Fibroblast of lung (primary cell): Measurements from ENCODE around the gene DENND6B. TPM values are rescaled to one million over a fixed set of nuclear protein-coding genes. Genes with fewer than 3 reads are reported as not detected.

Experiments
- DNase-seq, 2 donors: peaks; one replicate each; pipeline versions ENCODE4 v3.0.0 to v3.0.0-alpha.2; 2010; ENCODE audit warnings: low read depth in 2 of 2
- H2AFZ ChIP-seq: 2 replicates; pipeline ENCODE4 v1.5.1; 2012; ENCODE audit warnings: low read length, control low read depth, inconsistent platforms
- H3K27ac ChIP-seq: 2 replicates; pipeline ENCODE4 v1.5.1; 2011; ENCODE audit warnings: low read length, control low read depth; ENCODE audit not compliant: insufficient read depth
- H3K27me3 ChIP-seq: 2 replicates; pipeline ENCODE4 v1.5.1; 2011; ENCODE audit warnings: mild to moderate bottlenecking, low read length; ENCODE audit not compliant: control insufficient read depth, insufficient read depth
- H3K36me3 ChIP-seq: 2 replicates; pipeline ENCODE4 v1.5.1; 2011; ENCODE audit warnings: low read length; ENCODE audit not compliant: control insufficient read depth, insufficient read depth
- H3K4me1 ChIP-seq: 2 replicates; pipeline ENCODE4 v1.5.1; 2011; ENCODE audit warnings: low read length; ENCODE audit not compliant: control insufficient read depth, insufficient read depth; ENCODE audit errors: extremely low read depth
- H3K4me2 ChIP-seq: 2 replicates; pipeline ENCODE4 v1.5.1; 2011; ENCODE audit warnings: low read length, control low read depth; ENCODE audit not compliant: insufficient read depth; ENCODE audit errors: extremely low read depth
- H3K4me3 ChIP-seq, 4 experiments: fragments of 200-600 bp in 1 of 4; sonication (generic) in 1 of 4; replicated peaks in 1 of 4; 2 replicates each; pipeline ENCODE4 v1.5.1; 2011 to 2016; ENCODE audit warnings: low read length in 4 of 4, low read depth in 3 of 4, mild to moderate bottlenecking in 3 of 4, control low read depth in 2 of 4, inconsistent platforms in 1 of 4, mixed read lengths in 1 of 4; ENCODE audit not compliant: insufficient read depth in 1 of 4; ENCODE audit errors: control extremely low read depth in 1 of 4
- H3K79me2 ChIP-seq: 2 replicates; pipeline ENCODE4 v1.5.1; 2012; ENCODE audit warnings: mild to moderate bottlenecking, low read length, inconsistent platforms; ENCODE audit not compliant: control insufficient read depth, insufficient read depth
- H3K9ac ChIP-seq: 2 replicates; pipeline ENCODE4 v1.5.1; 2011; ENCODE audit warnings: mild to moderate bottlenecking, low read length, control low read depth; ENCODE audit not compliant: insufficient read depth
- H3K9me3 ChIP-seq: 2 replicates; pipeline ENCODE4 v1.5.1; 2012; ENCODE audit warnings: low read depth, low read length; ENCODE audit not compliant: control insufficient read depth, insufficient read depth
- H4K20me1 ChIP-seq: 2 replicates; pipeline ENCODE4 v1.5.1; 2011; ENCODE audit warnings: low read length; ENCODE audit not compliant: control insufficient read depth, insufficient read depth; ENCODE audit errors: extremely low read depth
- EZH2 ChIP-seq: IDR thresholded peaks from 2 replicates; pipeline ENCODE4 v1.5.1; 2012; ENCODE audit warnings: low read length, control low read depth, mild to moderate bottlenecking; ENCODE audit errors: missing control alignments
- polyA plus RNA-seq, 2 donors: library from polyadenylated mRNA; depleted of rRNA in 1 of 2; stranded (reverse) in 1 of 2; unstranded in 1 of 2; fragments of >200 nt; gene quantifications; 2 replicates each; pipeline ENCODE4 v1.2.1, GENCODE V29; 2011 to 2012; ENCODE audit warnings: missing spikeins in 1 of 2
- total RNA-seq: library from RNA; depleted of rRNA; stranded (reverse); fragments of >200 nt; gene quantifications from 2 replicates; pipeline ENCODE4 v1.2.1, GENCODE V29; 2014
- TF ChIP-seq, protein P1 (sequence below), 2 donors: IDR thresholded peaks in 1 of 2; conservative IDR thresholded peaks in 1 of 2; 1 replicate in 1 of 2; 2 replicates in 1 of 2; pipeline ENCODE4 v1.5.1; 2011 to 2012; ENCODE audit warnings: low read length in 2 of 2, control low read depth in 1 of 2, inconsistent platforms in 1 of 2, low read depth in 1 of 2, mild to moderate bottlenecking in 1 of 2

Gene DENND6B
- total and polyA plus RNA-seq, 2 donors (not counting 1 experiment from before 2014, with no cell fraction given), result 1.9 to 2.0 TPM

DNA sequence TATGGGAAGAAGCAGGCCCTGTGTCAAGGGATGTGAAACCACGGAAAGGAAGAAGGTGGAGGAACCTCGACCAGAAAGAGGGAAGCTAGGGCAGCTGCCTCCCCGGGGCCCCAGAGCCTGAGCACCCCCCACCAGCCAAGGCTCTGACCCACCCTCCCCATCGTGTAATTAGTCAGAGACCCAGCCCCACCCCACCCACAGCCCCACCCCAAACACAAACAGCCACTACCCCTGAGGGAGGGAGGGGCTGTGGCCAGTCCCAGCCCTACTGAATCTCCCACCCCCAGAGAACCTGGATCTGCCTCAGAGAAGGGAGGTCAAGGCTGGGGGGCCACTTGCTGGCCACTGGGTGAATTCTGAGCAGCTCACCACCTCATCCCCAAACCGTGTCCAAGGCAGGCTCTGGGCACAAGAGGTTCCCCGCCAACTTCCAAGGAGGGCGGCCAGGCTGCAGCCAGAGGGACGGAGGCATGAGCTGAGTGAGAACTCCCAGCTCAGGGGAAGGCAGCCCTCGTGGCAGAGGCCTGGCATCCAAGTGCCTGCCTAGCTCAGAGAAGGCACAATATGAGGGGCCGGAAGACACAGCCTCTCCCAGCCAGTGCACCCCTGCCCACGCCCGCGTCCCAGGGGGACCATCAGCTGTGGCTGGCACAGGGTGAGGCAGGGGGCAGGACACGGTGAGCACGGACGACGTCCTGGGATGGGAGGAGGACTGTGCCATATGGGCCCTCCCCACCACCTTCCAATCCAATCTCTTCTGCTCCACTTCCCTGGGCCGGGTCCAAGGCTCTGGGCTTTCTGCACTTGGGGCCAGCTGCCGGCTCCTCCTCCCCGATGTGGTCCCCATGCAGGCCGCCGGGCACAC is 22.1 kb downstream of the DENND6B start:
- DNase-seq, result peak; percentile 34 to 62
- peak overlapping the region; percentile 78 for H3K27ac ChIP-seq

DNA sequence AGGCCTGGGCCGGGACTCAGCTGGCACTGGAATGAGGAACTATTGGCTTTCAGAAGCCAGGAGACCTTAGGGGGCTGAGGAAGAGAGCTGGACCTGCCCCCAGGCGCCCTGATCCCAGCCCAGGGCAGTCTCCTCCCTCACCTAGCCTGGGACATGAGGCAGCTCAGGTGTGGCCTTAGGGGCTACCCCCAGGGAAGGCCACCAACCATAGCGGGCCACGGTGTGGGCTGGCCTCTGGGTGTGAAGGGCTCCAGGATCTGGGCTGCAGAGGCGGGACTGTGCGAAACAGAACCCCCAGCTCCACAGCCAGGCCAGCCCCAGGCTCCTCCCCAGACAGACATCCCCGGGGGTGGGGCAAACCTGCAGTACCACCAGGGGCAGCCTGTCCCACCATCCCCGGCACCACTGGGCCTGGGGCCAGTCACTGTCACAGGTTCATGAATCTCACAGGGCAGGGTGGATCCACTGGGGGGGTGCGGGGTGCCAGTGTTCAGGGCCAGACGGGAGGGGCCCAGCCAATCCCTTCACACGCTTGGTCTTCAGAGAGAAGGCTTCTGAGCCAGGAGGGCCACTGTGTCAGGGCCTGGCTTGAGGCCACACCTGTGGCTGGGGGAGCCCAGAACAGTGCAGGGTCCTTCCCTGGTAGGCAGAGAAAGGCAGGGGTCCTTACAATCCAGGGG is 22.8 kb downstream of the DENND6B start:
- Histone ChIP-seq H3K4me3 (peak overlapping the region in 1 of 4 experiments; percentile 40), H3K79me2 (peaks cover 74% of the 10 kb centered on the region), H3K9ac (peak overlapping the region; percentile 26), H4K20me1 (no peaks in the 10 kb centered on the region), H3K27ac (no peak overlapping the region), H3K36me3 (peaks cover 13% of the 10 kb centered on the region), H3K4me2 (peak overlapping the region; percentile 69), H2AFZ (no peak overlapping the region), H3K4me1 (peaks cover 55% of the 10 kb centered on the region), H3K9me3 (no peaks in the 10 kb centered on the region), H3K27me3 (no peaks in the 10 kb centered on the region)
- TF ChIP-seq EZH2, result no peak
- TF ChIP-seq, protein P1, sequence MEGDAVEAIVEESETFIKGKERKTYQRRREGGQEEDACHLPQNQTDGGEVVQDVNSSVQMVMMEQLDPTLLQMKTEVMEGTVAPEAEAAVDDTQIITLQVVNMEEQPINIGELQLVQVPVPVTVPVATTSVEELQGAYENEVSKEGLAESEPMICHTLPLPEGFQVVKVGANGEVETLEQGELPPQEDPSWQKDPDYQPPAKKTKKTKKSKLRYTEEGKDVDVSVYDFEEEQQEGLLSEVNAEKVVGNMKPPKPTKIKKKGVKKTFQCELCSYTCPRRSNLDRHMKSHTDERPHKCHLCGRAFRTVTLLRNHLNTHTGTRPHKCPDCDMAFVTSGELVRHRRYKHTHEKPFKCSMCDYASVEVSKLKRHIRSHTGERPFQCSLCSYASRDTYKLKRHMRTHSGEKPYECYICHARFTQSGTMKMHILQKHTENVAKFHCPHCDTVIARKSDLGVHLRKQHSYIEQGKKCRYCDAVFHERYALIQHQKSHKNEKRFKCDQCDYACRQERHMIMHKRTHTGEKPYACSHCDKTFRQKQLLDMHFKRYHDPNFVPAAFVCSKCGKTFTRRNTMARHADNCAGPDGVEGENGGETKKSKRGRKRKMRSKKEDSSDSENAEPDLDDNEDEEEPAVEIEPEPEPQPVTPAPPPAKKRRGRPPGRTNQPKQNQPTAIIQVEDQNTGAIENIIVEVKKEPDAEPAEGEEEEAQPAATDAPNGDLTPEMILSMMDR (conservative IDR thresholded peaks at IDR 0.05 in 1 of 2, IDR thresholded peaks at IDR 0.05 in 1 of 2; ENCODE audit: low read depth in 1 of 2, low read length in 2 of 2), result no peak
- DNase-seq, result no peak

More for the DNA sequence above, 22.1 kb downstream of the DENND6B start:
- Histone ChIP-seq H3K79me2 (peaks cover 68% of the 10 kb centered on the region), H3K4me2 (peak overlapping the region; percentile 95), H3K4me1 (peaks cover 57% of the 10 kb centered on the region), H2AFZ (no peak overlapping the region), H3K4me3 (peak overlapping the region; percentile 72 to 96 (median 75)), H4K20me1 (no peaks in the 10 kb centered on the region), H3K9ac (peak overlapping the region; percentile 48), H3K36me3 (peaks cover 13% of the 10 kb centered on the region), H3K9me3 (no peaks in the 10 kb centered on the region), H3K27me3 (no peaks in the 10 kb centered on the region)
- TF ChIP-seq, protein P1 (conservative IDR thresholded peaks at IDR 0.05 in 1 of 2, IDR thresholded peaks at IDR 0.05 in 1 of 2; ENCODE audit: low read depth in 1 of 2, low read length in 2 of 2), result no peak
- TF ChIP-seq EZH2, result no peak

DNA sequence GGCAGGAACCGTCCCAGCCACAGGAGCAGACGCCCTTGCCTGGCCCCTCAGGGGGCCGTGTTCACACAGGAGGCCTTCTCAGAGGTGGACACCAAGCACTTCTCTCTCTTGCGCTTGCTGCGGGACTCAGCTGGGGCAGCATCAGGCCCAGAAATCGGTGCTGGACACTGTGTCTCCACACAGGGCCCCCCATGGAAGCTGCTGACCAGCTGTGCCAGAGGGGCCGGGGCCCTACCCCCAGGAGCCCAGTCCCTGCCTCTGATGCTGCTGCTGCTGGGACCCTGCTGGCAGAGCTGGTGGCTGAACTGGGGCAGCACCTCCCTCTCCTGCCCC is 23.3 kb downstream of the DENND6B start:
- no peak for DNase-seq
- no peak overlapping the region for H3K9ac ChIP-seq
- no peaks in the 10 kb centered on the region for H3K9me3 ChIP-seq
- H3K4me2 ChIP-seq, result no peak overlapping the region
- no peaks in the 10 kb centered on the region for H3K27me3 ChIP-seq
- H3K4me3 ChIP-seq, result peak overlapping the region in 1 of 4 experiments; percentile 40
- H3K4me1 ChIP-seq, result peaks cover 53% of the 10 kb centered on the region
- H4K20me1 ChIP-seq, result peaks cover 2% of the 10 kb centered on the region
- TF ChIP-seq, protein P1 (conservative IDR thresholded peaks at IDR 0.05 in 1 of 2, IDR thresholded peaks at IDR 0.05 in 1 of 2; ENCODE audit: low read depth in 1 of 2, low read length in 2 of 2), result no peak
- no peak for TF ChIP-seq EZH2
- H2AFZ ChIP-seq, result no peak overlapping the region
- H3K36me3 ChIP-seq, result peaks cover 13% of the 10 kb centered on the region
- H3K27ac ChIP-seq, result peak overlapping the region; percentile 27
- H3K79me2 ChIP-seq, result peaks cover 79% of the 10 kb centered on the region
